ENCODE measurements around the gene RALBP1.
"Not testable (repeated sequence)": the region's sequence is repeated elsewhere in the genome, so short reads cannot be mapped to it uniquely, and the experiment has no call there.

Gene RALBP1

GRCh38 chr18:9454061-9454703 is 21.1 kb upstream of the RALBP1 start:
- DNase-seq (ENCODE audit: low read depth in 1 of 2, low spot score in 1 of 2), result no peak

DNA sequence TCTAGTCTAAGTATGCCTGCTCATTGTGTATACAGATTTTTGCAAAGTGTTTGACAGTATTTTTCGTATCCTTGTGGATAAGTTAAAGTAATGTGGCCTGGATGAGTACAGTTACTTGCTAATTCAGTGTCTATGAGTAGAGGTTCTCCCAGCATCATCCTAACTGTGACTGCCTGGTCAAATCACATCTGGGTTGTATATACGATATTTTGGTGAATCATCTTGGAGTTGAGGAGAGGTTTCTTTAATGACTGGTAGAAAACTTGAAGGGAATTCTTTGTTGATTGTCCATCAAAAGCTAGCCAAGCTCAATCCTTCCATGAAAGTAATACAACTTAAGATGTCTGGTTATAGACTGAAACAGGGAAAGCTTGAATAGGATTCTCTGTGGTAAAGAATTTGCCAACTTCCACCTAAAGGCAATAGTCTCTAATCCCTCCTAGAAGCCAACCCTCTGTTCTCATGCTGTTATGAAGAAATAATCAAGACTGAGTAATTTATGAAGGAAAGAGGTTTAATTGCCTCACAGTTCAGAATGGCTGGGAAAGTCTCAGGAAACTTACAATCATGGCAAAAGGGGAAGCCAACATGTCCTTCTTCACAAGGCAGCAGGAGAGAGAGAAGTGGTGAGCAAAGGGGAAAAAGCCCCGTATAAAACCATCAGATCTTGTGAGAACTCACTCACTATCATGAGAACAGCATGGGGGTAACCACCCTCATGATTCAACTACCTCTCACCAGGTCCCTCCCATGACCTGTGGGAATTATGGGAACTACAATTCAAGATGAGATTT is 19.4 kb upstream of the RALBP1 start:
- DNase-seq (ENCODE audit: low read depth in 1 of 2, low spot score in 1 of 2), result no peak

DNA sequence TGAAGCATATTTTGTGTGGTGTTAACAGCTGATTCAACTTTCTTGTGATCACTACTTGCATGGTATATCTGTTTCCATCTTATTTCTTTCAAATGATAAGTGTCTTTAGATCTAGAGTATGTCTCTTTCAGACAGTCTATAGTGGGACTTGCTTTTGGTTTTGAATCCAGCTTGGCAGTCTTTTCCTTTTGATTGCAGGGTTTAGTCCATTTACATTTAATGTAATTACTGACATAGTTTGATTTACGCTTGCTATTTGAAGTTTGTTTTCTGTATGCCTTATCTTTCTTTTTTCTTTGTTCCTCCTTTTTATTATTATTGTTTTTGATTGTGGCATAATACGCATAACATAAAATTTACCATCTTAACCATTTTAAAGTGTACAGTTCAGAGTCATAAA is 9.2 kb upstream of the RALBP1 start:
- no peak for DNase-seq (ENCODE audit: low read depth in 1 of 2, low spot score in 1 of 2)

DNA sequence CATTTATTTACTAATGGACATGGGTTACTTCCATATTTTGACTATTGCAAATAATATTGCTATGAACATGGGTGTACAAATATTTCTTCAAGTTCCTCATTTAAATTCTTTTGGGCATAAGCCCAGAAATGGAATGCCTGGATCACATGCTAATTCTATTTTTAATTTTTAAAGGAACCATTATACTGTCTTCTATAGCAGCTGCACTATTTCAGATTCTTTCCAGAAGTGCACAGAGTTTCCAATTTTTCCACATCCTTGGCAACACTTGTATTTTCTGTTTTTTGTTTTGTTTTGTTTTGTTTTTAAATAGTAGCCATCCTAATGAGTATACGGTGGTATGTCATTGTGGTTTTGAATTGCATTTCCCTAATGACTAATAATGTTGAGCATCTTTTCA is 8.5 kb upstream of the RALBP1 start:
- no peak for DNase-seq (ENCODE audit: low read depth in 1 of 2, low spot score in 1 of 2)

- DNase-seq (ENCODE audit: low read depth in 1 of 2, low spot score in 1 of 2), result no peak
Observed at GRCh38 chr18:9468998-9469397, 6.3 kb upstream of the RALBP1 start.

DNA sequence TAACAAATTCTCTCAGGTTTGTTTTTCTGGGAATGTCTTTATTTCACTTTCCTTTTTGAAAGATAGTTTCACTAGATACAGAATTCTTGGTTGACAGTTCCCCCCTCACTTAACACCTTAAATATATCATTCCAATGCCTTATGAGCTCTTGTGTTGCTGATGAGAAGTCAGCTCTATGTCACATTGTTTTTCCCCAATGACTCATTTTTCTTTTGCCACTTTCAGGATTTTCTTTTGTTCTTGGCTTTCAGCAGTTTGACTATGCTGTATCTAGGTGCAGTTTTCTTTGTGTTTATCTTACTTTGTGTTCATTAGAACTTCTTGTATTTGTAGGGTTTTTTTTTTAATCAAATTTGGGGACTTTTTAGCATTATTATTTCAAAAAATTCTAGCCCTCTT is 5.6 kb upstream of the RALBP1 start:
- DNase-seq (ENCODE audit: low read depth in 1 of 2, low spot score in 1 of 2), result no peak

GRCh38 chr18:9474108-9474982 is 968 bp upstream of the RALBP1 start:
- no peak for DNase-seq (ENCODE audit: low read depth in 1 of 2, low spot score in 1 of 2)

DNA sequence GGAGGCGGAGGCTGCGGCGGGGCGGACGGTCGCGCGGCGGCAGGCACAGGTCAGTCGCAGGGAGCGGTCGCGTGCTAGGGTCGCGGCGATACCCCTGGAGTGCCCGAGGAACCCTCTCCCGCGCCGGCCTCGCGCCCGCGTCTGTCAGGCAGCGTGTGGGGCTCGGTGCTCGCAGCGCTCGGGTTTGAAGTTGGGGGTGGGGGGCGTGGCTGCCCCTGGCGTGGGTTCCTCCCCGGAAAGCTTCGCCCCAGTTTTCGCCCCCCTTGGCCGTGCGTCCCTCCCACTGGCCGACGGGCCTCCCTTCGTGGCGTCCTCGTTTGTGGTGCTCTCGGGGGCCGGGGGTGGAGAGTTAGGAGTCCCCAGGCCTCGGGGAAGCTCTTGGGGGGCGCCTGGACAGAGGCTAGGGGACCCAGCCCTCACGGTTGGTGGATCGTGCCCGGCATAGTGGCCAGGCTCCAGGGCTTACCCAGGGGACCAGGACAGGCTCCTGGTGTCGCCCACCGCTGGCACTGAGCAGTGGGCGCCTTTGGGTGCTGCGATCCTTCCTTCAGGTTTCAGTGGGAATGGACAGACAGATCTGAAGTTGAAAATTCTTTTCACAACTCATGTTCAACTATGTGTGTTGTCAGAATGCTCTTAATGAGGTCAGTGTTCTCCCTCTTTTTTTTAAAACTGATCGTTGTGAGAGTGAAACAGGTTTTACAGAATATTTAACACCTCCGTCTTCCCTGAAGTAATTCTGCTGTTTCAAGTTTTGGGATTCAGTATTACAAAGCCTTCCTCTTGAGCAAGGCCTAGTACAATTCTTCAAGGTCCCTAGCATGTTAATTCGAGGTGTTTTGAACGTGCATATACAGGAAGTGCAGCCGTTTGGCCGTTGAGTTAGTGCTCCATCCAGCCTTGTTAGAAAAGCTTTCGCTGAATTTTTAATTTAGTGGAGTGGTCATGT is 604 bp downstream of the RALBP1 start:
- DNase-seq (ENCODE audit: low read depth in 1 of 2, low spot score in 1 of 2), result peak; percentile 23 to 40

DNA sequence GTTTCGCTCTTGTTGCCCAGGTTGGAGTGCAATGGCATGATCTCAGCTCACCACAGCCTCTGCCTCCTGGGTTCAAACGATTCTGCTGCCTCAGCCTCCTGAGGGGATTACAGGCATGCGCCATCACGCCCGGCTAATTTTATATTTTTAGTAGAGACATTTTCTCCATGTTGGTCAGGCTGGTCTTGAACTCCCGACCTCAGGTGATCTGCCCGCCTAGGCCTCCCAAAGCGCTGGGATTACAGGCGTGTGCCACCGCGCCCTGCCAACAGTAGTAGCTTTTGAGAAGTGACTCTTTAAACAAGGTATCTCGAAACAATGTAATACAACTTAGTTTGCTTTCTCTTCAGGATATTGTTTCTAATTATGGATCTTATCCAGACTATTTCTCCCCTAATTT is 1.6 kb downstream of the RALBP1 start:
- DNase-seq (ENCODE audit: low read depth in 1 of 2, low spot score in 1 of 2), result not testable (repeated sequence)

- no peak for DNase-seq (ENCODE audit: low read depth in 1 of 2, low spot score in 1 of 2)
Observed at GRCh38 chr18:9477509-9477908, 2.2 kb downstream of the RALBP1 start.

DNA sequence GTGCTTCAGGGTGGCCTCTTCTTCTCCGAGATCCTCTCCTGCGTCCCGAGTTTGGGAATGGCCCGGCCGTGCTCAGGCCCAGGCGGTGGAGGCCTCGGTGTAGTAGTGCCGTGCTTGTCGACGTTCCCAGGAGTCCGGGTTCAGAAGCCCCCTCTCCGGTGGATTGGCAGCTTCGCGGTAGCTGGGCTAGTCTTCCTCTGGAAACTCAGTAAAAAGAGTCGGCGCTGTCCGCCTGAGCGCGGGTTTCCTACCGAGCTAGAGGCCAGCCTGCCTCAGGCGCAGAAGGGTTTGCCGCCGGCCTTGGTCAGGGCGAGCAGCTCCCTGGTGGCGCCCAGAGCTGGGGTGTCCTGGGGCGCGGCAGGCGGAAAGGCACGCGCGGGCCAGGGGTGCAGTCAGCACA is 3.2 kb downstream of the RALBP1 start:
- DNase-seq (ENCODE audit: low read depth in 1 of 2, low spot score in 1 of 2), result no peak

- DNase-seq (ENCODE audit: low read depth in 1 of 2, low spot score in 1 of 2), result no peak
Observed at GRCh38 chr18:9482790-9483189, 7.5 kb downstream of the RALBP1 start.

- DNase-seq (ENCODE audit: low read depth in 1 of 2, low spot score in 1 of 2), result no peak
Observed at GRCh38 chr18:9483526-9483925, 8.2 kb downstream of the RALBP1 start.

- DNase-seq (ENCODE audit: low read depth in 1 of 2, low spot score in 1 of 2), result not testable (repeated sequence)
Observed at GRCh38 chr18:9484856-9485255, 9.5 kb downstream of the RALBP1 start.

- no peak for DNase-seq (ENCODE audit: low read depth in 1 of 2, low spot score in 1 of 2)
Observed at GRCh38 chr18:9488538-9488937, 13.2 kb downstream of the RALBP1 start.

DNA sequence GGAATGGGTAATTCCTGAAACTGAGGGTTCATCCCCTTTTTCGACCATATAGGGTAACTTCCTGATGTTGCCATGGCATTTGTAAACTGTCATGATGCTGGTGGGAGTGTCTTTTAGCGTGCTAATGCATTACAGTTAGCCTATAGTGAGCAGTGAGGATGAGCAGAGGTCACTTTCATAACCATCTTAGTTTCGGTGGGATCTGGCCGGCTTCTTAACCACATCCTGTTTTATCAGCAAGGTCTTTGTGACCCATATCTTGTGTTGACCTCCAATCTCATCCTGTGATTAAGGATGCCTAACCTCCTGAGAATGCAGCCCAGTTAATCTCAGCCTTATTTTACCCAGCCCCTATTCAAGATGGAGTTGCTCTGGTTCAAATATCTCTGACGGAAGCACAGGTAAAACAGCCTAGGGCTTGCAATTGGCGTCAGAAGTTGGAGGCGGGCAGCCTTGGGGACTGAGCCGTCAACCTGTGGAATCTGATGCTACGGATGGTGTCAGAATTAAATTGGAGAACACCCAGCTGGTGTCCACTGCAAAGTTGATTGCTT is 19.5 kb downstream of the RALBP1 start:
- DNase-seq (ENCODE audit: low read depth in 1 of 2, low spot score in 1 of 2), result no peak

DNA sequence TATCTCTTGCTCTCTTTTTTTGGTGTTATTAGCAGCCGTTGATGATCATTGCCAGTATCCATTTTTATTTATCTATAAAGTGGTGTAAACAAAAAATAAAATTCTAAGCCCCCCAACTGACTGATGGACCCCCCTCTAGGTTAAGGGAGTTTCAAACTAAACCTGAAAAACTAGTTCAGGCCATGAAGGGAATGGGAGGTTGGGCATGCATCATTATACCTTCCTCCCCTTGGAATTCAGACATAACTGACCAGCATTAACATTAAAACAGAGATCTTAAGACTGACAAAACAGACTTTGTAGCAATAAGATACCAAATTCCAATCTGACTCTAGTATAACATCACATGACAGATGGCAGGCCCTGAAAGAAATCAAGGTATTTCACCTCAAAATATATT is 20.2 kb downstream of the RALBP1 start:
- DNase-seq (ENCODE audit: low read depth in 1 of 2, low spot score in 1 of 2), result no peak

- DNase-seq (ENCODE audit: low read depth in 1 of 2, low spot score in 1 of 2), result no peak
Observed at GRCh38 chr18:9495916-9496705, 20.8 kb downstream of the RALBP1 start.

DNA sequence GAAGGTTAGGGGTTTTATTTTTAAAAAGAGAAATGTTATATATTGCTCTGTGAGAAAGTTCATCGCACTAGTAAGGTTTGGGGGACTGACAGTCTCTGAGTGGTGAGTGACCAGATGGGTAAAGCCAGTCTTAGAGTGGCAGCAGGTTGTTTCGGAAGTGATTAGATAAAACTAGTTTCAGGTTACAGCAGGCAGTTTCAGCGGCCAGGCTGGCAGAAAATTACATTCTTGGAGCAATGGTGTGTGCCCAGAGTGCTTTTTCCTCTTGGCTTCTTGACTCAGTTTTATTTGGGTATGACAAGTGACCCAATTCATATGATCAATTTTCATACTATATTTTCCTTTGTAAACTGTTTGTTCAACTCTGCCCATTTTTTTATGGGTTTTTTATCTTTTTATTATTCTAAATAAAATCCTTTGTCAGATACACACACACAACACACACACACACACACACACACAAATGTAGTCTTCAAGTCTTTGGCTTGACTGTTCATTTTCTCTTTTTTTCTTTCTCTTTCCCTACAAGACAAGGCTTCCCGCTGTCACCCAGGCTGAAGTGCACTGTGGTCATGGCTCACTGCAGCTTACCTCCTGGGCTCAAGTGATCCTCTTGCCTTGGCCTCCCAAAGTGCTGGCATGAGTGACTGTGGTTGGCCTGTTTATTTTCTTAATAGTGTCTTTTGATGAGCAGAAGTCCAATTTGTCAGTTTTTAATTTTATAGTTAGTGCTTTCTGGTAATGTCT is 30.9 kb downstream of the RALBP1 start:
- DNase-seq (ENCODE audit: low read depth in 1 of 2, low spot score in 1 of 2), result no peak

All from activated T-helper 1 cell treated with anti-CD3 and anti-CD28 coated beads, Interleukin-2, amount 50 U/mL, for 16 hours (primary cell).